ENCODE measurements around the gene CAV2.

Gene CAV2

GRCh38 chr7:116515584-116515983 is 16.0 kb downstream of the CAV2 start:
- no peak overlapping the region for H3K4me3 ChIP-seq (ENCODE audit: low read depth, low read length)
- TF ChIP-seq CTCF (IDR thresholded peaks at IDR 0.05; ENCODE audit: low read depth, low read length), result no peak

GRCh38 chr7:116516324-116516723 is 16.8 kb downstream of the CAV2 start:
- TF ChIP-seq CTCF (IDR thresholded peaks at IDR 0.05; ENCODE audit: low read depth, low read length), result no peak
- no peak overlapping the region for H3K4me3 ChIP-seq (ENCODE audit: low read depth, low read length)

DNA sequence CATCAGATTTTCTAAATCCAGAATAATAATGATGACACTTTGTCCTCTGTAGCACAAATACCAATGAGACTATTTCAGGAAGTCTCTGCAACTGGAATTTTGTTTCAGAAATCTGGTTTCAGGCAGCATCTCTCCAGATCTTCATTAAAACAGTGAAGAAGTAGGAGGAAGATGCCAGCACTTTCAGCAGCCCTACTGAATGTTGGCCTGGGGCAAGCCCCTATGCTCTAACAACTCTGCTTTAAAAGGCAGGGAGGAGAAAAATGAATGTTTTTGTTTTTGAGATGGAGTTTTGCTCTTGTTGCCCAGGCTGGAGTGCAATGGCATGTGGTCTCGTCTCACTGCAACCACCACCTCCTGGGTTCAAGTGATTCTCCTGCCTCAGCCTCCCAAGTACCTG is 18.1 kb downstream of the CAV2 start:
- no peak for TF ChIP-seq CTCF (IDR thresholded peaks at IDR 0.05; ENCODE audit: low read depth, low read length)

DNA sequence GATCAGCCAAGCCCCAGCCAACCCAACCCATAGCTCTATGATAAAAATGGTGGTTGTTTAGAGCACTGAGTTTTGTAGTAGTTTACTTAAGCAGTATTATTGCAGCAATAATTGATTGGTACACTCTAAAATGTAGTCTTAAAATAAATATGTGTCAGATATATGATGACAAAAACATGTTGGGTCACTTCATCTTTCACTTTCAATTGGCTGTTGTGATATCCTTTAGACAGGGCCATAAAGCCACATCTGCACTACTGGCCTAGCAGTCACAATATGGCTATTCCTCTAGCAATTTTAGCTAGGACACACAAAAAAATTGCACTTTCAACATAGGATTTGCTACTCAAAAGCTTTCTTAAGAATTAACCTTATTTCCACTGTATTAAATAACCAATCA is 19.4 kb downstream of the CAV2 start:
- H3K4me3 ChIP-seq (ENCODE audit: low read depth, low read length), result no peak overlapping the region
- no peak for TF ChIP-seq CTCF (IDR thresholded peaks at IDR 0.05; ENCODE audit: low read depth, low read length)

More for the DNA sequence above, 18.1 kb downstream of the CAV2 start:
- no peak overlapping the region for H3K4me3 ChIP-seq (ENCODE audit: low read depth, low read length)

DNA sequence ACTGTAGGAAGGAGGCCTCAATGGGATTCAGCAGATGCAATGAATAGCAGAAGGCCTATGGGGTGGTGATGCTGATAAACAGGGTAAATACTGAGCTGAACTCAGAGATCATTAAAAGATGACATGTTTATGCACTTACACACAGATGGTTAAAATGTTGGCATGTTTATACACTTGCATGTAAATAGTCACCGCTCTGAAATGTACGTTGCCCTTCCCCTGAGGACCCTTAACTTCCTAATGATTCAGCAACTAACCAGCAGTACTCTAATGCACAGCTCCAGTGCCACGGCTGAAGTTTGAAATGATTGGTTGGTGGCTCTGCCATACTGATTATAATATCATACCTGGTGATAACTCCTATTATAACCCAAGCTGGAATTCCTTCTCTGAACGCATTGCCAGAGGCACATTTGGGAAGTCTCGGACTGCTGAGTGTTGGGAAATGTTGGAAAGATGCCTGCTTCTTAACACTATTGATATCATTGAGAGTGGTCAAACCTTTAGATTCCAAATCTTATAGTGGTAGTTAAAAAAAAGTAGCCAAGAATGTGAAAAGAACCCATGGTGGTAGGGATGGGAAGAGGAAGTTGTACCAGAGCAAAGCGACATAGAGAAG is 21.6 kb downstream of the CAV2 start:
- H3K4me3 ChIP-seq (ENCODE audit: low read depth, low read length), result no peak overlapping the region
- no peak for TF ChIP-seq CTCF (IDR thresholded peaks at IDR 0.05; ENCODE audit: low read depth, low read length)

DNA sequence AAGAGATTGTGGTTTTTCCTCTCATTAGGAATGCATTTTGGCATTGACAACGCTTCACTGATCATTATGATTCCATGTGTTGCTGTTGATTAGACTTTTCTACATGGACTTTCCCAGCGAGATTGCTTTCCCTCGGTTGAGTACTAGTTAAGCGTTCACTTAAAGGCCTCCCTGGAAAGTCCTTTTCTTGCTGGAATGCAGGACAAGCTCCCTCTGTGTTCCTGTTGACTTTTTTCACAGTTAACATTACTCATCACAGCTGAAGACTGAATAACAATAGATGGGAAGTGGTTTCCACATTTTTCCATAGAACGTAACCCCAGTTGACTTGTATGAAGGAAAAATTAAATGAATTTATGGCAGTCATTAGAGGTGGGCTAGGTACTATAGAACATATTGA is 22.7 kb downstream of the CAV2 start:
- H3K4me3 ChIP-seq (ENCODE audit: low read depth, low read length), result no peak overlapping the region
- no peak for TF ChIP-seq CTCF (IDR thresholded peaks at IDR 0.05; ENCODE audit: low read depth, low read length)

- no peak for TF ChIP-seq CTCF (IDR thresholded peaks at IDR 0.05; ENCODE audit: low read depth, low read length)
- peak overlapping the region; percentile 94 for H3K4me3 ChIP-seq (ENCODE audit: low read depth, low read length)
Observed at GRCh38 chr7:116524221-116524608, 24.7 kb downstream of the CAV2 start.

All from WI38 (cell line).